ENCODE measurements around the gene TUBB6.

- TF ChIP-seq MXI1 (IDR thresholded peaks at IDR 0.05; ENCODE audit: low read depth, low read length), result no peak
- no peak for TF ChIP-seq CTCF (IDR thresholded peaks at IDR 0.05 in 2 of 3, conservative IDR thresholded peaks at IDR 0.05 in 1 of 3; ENCODE audit: control insufficient read depth in 2 of 3, extremely low read depth in 1 of 3, insufficient read depth in 1 of 3, low read depth in 3 of 3, low read length in 3 of 3)
- TF ChIP-seq RAD21 (IDR thresholded peaks at IDR 0.05; ENCODE audit: insufficient read depth, low read depth, low read length), result no peak
Measured at GRCh38 chr18:12338382-12338781, 30.3 kb downstream of the TUBB6 start.
